IPS-18c (cell line): Measurements from ENCODE around the gene WDFY3.

Source experiments
- H3K4me3 ChIP-seq: 2 replicates; pipeline ENCODE4 v1.7.0; 2013; ENCODE audit warnings: low read depth, mild to moderate bottlenecking, low read length, moderate library complexity; ENCODE audit not compliant: insufficient read depth
- H3K9me3 ChIP-seq: one replicate; pipeline ENCODE4 v1.6.1; 2013; ENCODE audit warnings: mild to moderate bottlenecking, low read length, moderate library complexity; ENCODE audit not compliant: control insufficient read depth, insufficient read depth

WDFY3 gene

DNA sequence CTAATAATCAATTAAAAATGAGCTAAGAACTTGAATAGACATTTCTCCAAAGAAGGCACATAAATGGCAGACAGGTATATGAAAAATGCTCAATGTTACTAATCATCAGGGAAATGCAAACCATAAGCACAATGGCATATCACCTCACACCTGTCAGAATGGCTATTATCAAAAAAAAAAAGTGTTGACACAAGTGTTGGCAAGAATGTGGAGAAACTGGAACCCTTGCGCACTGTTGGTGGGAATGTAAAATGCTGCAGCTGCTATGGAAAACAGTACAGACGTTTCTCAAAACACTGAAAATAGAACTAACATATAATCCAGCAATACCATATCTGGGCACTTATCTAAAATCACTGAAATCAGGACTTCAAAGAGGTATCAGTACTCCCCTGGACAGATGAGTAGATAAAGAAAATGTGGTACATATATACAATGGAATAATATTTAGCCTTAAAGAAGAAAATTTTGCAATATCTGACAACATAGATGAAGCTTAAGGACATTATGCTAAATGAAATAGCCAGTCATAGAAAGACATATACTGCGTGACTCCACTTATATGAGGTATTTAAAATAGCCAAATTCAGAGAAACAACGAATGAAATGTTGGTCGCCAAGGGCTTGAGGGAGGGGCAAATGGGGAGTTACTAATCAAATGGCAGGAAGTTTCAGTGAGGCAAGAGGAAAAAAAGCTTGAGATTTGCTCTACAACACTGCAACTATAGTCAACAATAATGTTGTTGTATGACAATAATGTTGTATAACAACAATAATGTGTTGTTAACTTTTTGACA lies 175.5 kb downstream of the WDFY3 start:
- H3K9me3 ChIP-seq = no peaks in the 10 kb centered on the region
- H3K4me3 ChIP-seq = no peak overlapping the region

- Histone ChIP-seq H3K4me3 (no peak overlapping the region), H3K9me3 (no peaks in the 10 kb centered on the region)
Measured at GRCh38 chr4:84786478-84786877, 180.0 kb downstream of the WDFY3 start.

DNA sequence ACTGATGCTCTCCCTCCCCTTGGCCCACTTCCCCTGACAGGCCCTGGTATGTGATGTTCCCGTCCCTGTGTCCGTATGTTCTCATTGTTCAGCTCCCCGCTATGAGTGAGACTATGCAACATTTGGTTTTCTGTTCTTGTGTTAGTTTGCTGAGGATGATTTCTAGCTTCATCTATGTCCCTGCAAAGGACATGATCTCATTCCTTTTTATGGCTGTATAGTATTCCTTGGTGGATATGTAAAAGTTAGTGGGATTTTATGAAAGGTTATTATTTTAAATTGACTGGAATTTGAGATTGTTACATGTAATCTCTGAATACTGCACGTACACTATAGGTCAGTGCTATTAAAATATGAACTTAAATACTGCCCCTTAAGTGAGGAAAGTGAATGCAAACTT lies 184.0 kb downstream of the WDFY3 start:
- H3K9me3 ChIP-seq = no peaks in the 10 kb centered on the region
- no peak overlapping the region for H3K4me3 ChIP-seq

DNA sequence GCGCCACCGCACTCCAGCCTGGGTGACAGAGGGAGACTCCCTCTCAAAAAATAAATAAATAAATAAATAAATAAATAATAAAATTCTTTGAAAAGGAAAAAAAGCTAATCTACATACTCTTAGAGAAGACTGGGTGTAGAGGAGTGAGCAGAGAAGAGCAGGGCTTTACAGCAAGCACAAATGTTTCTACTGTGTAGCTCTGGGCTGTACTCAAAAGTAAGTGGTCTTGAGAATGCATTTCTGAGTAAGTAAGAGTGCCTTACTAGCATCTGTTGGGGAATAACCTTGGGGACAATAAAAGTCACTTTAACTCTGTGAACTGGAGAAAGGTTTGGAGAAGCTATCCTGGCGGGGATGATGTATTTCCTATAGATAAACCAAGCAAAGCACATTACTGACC lies 185.8 kb downstream of the WDFY3 start:
- Histone ChIP-seq H3K4me3 (no peak overlapping the region), H3K9me3 (no peaks in the 10 kb centered on the region)

DNA sequence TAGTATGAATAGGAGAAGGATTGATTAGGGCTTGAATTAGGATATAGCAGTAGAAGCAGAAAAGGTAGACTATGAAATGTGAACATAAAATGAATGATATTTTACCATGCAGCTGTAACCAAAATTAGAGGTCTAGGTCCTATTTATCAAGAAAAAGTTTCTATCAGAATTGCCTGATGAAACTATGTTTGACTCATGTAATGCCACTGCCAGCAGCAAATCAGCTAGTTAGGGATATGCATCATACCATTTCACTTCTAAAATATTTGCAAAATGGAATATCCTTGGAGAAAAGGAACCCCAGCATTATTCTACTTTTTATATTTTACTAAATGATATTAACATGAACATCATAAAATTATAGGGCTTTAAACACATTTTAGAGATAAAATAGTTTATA lies 188.4 kb downstream of the WDFY3 start:
- H3K9me3 ChIP-seq = no peaks in the 10 kb centered on the region

GRCh38 chr4:84767168-84767567 lies 199.3 kb downstream of the WDFY3 start:
- H3K4me3 ChIP-seq = no peak overlapping the region
- no peaks in the 10 kb centered on the region for H3K9me3 ChIP-seq

More for the DNA sequence above, 188.4 kb downstream of the WDFY3 start:
- no peak overlapping the region for H3K4me3 ChIP-seq

GRCh38 chr4:84753321-84753972 lies 213.0 kb downstream of the WDFY3 start:
- Histone ChIP-seq H3K9me3 (no peaks in the 10 kb centered on the region), H3K4me3 (no peak overlapping the region)

DNA sequence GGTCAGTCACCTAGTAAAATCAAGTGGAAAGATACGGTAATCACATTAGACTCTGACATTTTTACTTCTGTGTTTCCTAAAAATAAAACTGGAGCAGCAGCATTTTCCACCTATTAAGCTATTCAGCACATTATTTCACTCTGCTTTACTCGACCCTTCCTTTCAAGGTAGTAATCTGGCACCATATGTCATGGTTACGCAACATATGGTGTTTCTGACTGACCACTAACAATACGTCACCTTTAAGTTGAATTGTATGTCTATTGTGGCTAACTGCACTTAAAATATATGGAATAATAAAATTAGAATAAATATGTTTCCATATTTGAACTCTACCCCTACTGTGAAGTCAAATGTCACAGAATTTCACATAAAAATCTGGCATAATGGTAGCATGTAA lies 214.8 kb downstream of the WDFY3 start:
- Histone ChIP-seq H3K4me3 (no peak overlapping the region), H3K9me3 (no peaks in the 10 kb centered on the region)

DNA sequence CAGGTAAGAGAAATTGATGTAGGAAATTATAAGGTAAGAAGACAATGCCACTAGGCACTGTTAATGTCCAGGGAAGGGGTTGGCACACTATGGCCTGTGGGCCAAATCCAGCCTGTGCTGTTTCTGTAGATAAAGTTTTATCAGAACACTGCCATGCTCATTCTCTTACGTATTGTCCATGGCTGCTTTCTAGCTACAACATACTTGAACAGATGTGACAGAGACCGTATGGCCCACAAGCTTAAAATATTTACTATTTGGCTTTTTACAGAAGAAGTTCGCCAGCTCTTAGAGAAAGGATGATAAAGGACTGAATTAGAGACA lies 215.6 kb downstream of the WDFY3 start:
- Histone ChIP-seq H3K9me3 (no peaks in the 10 kb centered on the region), H3K4me3 (no peak overlapping the region)

DNA sequence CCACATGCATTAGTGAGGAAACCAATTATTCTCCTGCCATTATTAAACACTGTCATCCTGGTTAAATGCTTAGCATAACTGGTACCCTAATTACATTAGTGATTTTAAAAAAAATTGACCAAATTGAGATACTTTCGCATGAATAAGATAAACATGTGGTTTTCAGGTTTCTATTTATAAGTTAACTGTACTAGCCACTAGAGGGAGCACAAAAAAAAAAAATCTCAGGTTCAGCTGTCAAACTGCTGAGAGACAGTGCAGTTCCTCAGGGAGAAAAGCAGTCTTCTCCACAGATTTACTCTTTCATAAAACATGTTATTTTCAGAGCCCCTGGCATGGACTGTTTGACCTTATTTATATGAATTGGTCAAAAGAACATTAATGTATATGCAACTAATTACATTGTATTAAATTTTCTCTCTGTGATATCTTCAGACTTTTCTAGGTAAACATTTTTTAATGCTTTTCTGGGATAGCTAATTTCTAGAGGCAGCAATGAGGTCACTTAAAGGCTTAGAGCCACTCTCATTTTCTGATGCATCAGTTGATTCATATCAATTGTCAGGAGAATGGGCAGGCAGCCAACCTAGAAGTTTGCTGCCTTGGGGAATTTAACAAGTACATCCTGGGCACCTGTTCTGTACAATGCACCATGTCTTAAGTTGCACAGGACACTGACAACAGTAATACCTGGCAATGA lies 216.1 kb downstream of the WDFY3 start:
- Histone ChIP-seq H3K9me3 (no peaks in the 10 kb centered on the region), H3K4me3 (no peak overlapping the region)

GRCh38 chr4:84740057-84740456 lies 226.4 kb downstream of the WDFY3 start:
- no peak overlapping the region for H3K4me3 ChIP-seq
- no peaks in the 10 kb centered on the region for H3K9me3 ChIP-seq

DNA sequence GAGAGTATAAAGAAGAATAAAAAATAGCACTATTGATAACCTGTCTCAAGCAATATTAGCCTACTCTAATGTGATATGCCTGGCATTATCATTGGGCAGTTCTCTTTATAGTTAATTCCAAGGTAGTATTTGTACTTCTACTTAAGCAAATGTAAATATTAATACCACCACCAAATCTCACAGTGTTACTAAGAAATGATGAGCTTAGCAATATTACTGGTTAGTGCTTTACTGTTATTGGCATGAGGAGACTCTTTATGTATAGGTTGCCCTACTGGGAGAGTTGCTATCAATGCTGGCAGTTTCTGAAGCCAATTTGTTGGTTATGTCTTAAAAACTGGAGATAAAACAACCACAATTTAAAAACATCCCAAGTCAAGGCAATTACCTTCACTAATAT lies 227.9 kb downstream of the WDFY3 start:
- H3K9me3 ChIP-seq = no peaks in the 10 kb centered on the region
- no peak overlapping the region for H3K4me3 ChIP-seq

GRCh38 chr4:84737656-84738055 lies 228.8 kb downstream of the WDFY3 start:
- H3K4me3 ChIP-seq = no peak overlapping the region
- H3K9me3 ChIP-seq = no peaks in the 10 kb centered on the region

- H3K4me3 ChIP-seq = no peak overlapping the region
- no peaks in the 10 kb centered on the region for H3K9me3 ChIP-seq
Measured at GRCh38 chr4:84734037-84734436, 232.5 kb downstream of the WDFY3 start.

DNA sequence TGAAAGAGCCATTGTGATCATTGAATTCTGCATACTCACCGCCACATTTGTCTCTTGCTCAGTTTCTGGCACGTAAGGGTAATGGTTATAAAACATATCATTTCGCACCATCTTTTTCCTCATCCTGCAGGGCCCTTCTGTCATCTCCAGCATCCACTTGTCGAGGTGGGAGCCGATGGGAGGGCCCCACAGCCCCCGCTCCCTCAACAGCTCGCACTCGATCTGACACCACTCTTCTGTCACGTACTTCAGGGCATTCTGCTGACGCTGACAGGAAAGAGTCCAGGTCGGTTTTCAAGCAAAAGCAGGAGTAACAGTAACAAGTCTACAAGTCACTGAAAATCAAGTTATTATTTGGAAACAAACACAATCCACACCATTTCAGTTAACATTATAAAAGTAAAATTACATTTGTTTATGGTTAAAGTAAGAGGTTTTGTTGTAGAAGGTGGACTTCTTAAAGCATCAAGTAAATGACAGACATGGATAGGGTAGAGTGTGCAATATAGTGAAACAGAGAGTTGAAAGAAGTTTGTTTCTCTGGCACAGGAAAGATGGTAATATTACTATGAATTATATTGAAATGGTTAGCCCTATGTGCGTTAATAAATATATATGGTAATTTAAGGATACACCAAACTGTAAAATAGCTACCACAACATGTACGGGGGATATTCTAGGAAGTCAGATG lies 233.0 kb downstream of the WDFY3 start:
- H3K9me3 ChIP-seq = no peaks in the 10 kb centered on the region
- no peak overlapping the region for H3K4me3 ChIP-seq

DNA sequence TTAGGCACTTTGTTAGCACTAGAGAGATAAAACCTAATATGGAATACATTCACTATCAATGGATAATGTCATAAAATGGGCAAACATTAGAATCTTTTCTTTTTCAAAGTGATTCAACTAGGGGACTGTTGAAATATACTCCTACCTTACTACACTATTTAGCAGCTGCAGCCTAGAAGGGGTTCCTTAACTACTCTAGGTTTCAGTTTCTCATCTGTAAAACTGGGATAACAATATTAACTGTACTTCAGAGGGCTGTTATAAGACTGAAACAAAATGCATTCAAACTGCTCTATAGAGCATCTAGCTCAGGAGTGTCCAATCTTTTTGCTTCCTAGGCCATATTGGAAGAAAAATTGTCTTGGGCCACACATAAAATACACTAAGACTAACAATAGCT lies 236.1 kb downstream of the WDFY3 start:
- H3K4me3 ChIP-seq = no peak overlapping the region

GRCh38 chr4:84727491-84727890 lies 239.0 kb downstream of the WDFY3 start:
- Histone ChIP-seq H3K9me3 (no peaks in the 10 kb centered on the region), H3K4me3 (no peak overlapping the region)

More for the DNA sequence above, 236.1 kb downstream of the WDFY3 start:
- H3K9me3 ChIP-seq = no peaks in the 10 kb centered on the region

- no peaks in the 10 kb centered on the region for H3K9me3 ChIP-seq
- no peak overlapping the region for H3K4me3 ChIP-seq
Measured at GRCh38 chr4:84726356-84726755, 240.1 kb downstream of the WDFY3 start.
